Measurements from ENCODE around the gene OSBP2.

The OSBP2 gene

DNA sequence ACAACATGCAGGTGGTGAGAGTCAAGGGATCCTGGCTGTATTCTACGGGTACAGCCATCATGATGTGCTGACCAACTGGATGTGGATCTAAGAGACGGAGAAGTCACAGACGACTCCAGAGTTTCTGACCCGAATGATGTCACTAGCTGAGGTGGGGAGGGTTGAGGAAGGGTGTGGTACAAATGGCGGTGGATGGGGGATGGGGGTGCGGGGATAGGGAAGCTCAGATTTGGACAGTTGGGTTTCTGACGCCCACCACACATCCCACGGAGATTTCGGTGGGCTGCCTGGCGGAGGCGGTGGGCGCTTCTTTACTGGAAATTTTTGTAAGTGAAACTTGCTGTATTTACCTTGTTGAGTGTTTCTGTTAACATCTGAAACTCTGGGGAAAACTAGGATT is 126.7 kb downstream of the OSBP2 start:
- DNase-seq = no peak

DNA sequence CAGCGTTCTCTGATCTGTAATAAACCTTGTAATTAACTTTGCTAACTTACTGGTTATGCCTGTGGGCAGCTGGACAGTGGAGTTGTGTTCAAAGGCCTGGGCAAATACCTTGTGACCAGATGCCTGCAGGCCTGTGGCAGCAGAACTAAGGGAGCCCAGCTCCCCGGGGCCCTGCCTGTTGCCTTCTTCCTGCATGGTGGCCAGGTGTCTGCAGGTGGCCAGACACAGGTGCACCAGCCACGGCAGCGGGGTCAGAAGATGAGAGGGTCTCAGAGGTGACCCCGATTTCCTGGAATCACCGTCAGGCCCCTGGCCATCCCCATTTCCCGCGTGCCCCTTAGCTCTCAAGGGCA is 127.2 kb downstream of the OSBP2 start:
- no peak for DNase-seq

DNA sequence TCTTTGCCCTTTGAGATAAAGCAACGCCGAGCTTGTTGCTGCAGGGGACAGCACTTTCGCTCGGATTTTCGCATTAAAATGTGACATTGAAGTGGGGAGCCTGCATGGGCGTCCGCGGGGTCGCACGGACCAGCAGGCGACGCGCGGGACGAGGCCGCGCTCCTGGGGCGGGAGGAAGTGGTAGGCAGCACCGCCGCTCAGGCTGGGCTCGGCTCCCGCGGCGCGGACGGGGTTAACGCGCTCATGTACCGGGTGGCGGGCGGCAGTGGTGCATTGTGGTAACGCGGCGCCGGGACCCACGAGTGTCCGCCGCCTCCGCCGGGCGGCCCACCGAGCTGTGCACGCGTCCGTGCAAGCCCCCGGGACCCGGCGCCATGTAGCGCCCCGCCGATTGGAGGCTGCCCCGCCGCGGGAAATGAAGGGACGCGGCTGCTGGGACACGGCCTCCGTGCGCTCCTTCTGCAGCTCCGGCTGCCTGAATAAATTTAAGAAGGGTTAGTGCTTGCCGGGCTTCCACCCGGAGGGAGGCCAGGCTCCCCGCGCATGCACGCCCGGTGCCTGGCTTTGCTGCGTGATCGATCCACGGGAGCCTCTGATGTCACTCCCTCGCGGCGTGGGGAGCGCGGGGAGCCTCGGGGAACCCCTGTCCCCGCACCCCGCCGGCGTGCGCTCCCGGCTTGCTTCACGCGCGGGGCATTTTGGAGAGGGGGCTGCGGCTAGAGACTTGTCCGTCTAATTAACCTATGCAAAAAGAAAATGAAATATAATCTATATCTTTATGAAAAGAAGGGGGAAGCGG is 127.7 kb downstream of the OSBP2 start:
- DNase-seq = no peak

GRCh38 chr22:30823015-30823370 is 128.3 kb downstream of the OSBP2 start:
- no peak for DNase-seq

DNA sequence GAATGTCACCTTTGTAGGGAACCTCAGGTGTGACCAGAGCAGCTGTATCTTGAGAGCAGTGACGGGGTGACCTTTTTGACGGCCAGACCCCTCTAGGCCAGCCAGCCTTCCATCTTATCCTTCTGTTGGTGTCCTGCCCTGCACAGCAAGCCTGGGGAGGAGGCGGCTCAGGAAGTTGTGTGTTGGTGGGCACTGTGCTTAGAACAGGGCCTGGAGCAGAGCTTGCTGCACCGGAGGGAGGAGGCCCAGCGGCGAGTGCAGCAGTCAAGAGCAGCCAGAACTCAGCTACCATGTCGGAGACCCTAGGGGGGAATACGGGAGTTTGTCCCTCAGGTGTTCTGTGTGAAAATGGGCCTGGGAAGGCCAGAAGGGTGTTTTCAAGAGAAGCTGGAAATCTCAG is 129.4 kb downstream of the OSBP2 start:
- DNase-seq = no peak

DNA sequence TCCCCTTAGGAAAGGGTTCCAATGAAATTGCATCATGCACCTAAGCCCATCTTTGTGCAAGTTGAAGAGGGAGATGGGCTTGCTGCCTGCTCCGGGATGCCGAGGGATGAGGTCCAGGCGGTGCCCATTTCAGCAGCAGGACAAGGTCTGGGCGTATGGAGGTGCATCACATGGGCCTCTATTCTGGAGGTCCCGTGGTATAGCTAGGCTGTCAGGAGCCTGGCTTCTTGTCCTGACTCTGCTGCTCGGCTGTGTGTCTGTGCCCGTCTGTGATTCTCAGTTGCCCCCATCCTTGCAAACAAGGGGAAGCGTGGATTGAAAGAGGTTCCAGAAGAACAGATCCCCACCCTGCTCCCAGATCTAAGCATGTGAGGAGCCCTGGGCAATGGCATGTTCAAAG is 130.0 kb downstream of the OSBP2 start:
- no peak for DNase-seq

DNA sequence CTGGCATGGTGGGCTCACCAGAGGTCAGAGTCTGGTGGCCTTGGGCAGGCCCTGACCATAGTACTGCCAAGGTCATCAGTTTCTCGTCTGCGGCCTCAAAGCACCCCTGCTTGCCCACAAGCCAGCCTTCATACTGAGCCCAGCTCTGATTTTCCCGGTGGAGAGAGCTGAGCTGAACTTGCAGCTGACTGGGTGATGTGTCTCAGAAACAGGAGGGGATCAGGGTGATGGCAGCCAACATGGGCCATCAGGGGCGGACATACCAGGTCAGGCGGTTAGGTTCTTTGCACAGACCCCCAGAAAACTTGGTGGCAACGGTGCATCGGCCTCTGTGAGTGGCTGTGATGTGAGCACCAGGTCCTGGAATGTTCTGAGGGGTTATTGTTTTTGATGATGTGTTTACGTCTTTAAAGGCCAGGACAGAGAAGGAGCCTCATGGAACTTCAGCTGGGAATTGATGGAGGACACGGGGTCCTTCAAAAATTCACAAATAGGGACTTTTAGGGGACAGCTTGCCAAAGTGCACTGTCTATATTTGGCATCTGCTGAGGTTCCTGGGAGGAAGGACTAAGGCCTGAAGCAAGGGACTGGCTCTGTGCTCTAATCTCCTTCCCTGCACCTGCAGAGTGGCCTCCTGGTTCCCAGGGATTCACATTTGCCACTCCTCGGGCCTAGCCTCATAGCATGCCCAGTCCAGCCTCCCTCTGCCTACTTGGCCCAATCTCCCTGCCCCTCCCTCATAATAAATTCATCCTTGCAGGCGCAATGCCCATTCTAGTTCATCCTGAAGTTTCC is 131.2 kb downstream of the OSBP2 start:
- DNase-seq = no peak

DNA sequence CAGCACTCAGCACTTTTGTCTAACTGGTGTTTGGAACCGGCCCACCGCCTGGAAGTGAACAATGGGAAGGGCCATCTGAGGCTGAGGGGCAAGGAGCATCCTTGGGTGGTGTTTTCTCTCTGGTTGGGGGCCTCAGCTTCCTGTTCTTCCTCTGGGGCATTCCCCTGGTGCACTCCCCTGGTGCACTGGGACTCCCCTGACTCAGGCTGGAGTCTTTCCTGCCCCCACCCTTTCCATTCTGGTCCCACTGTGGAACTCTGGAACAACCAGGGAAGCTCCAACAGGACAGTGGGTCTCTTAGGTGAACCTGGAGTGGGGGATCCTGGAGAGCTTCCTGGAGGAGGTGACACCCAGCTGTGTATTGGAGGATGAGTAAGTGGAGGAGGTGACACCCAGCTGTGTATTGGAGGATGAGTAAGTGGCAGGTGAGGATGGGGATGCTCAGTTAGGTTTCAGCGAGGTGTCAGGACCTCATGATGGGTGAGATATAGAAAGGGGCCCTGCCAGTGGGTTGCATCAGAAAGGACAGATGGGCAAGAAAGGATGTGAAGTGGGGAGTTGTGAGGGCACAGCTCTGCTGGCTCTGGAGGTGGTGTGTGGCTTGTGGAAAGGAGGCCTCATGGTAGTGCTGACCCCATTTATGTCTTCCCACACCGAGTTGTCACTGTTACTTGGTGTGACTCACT is 132.1 kb downstream of the OSBP2 start:
- DNase-seq = no peak

GRCh38 chr22:30827646-30828045 is 133.0 kb downstream of the OSBP2 start:
- no peak for DNase-seq

DNA sequence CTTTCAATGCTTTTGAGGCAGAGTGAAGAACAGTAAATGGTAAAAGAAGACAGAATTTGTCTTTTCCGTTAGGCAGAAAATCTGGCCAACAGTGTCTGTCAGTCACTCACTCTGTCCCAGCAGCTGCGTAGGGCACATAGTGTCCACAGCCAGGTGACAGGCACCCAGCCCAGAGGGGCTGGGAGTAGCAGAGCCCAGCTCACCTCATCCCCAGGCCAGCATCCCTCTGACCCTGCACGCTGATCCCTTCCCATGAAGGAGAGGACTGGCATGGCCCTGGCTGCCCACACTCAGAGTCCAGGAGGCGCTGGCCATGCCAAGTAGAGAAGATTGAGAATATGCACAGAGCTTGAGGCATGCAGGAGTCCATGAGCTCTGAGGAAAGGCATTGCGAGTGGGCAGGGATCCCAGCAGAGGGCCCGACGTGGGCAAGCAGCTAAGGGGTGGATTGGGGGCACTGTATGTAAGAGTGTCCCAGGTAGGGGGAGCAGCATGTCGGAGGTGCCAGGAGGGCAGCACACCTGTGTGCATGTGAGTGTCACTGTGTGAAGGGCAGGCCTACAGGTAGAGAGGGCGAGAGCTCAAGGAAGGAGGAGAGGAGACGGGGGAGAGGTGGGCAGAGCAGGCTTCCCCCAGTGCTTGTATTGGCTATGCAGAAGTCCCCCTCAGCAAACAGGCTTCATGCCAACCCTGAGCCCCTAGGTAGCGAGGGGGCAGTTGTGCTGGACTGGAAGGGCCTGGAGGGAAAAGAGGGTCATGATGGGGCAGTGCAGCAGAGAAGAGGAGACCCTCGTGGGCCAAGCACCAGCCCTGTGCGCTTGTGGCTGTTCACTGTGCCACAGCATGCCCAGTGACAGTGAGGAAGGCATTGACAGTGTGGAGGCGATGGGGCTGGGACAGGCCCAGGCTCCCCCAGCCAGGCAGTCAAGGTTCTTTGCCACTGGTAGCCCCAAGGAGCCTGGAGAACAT is 133.8 kb downstream of the OSBP2 start:
- no peak for DNase-seq

DNA sequence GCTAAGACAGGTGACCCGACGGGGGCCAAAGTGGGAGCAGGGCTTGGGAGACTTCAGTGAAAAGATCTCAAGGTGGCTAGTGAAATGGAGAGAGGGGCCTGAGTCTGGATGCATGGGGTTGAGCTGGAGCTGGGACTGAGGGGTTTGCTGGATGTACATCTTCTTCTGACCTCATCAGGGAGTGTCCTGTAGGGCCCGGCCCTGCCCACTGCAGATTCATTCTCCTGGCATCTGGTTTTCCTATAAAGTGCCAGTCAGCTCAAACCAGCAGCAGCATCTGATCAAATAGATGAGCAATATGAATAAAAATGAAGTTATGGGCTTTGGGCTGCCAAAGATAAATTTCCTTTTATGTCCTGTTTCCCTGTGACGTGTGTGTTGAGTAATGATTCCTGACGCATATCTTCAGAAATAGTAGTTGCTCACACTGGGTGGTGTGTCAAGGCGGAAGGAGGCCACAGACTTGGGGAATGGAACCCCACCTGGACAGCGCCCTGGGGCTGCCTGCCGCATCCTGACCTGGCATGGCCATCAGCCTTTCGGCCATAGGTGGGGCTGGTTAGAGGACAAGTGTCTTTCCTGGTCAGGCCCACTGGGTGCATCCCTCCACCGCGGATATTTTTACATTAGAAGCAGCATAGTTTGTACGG is 135.4 kb downstream of the OSBP2 start:
- DNase-seq = no peak

DNA sequence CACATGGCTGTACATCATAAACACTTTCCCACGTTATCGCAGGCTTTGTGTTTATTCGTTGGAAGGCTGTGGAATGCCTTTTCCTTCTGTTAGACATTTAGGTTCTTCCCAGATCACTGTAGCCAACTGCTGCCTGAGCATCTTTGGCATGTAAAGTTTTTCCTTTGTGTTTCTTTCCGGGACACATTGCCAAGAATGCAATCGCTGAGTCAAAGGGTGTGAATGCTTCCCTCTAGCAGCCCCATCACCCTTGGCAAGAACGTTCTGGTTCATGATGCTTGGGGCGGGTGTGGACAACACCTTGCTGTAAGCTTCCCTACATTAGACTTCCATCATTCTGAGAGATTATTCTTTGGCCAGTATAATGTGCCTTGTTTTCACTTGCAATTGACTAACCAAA is 136.2 kb downstream of the OSBP2 start:
- DNase-seq = no peak

GRCh38 chr22:30832407-30832987 is 137.8 kb downstream of the OSBP2 start:
- no peak for DNase-seq

GRCh38 chr22:30833322-30833721 is 138.6 kb downstream of the OSBP2 start:
- DNase-seq = no peak

GRCh38 chr22:30837531-30837930 is 142.9 kb downstream of the OSBP2 start:
- no peak for DNase-seq

GRCh38 chr22:30838111-30838510 is 143.4 kb downstream of the OSBP2 start:
- no peak for DNase-seq

- DNase-seq = no peak
Observed at GRCh38 chr22:30841273-30841672, 146.6 kb downstream of the OSBP2 start.

GRCh38 chr22:30843245-30843644 is 148.6 kb downstream of the OSBP2 start:
- no peak for DNase-seq

- no peak for DNase-seq
Observed at GRCh38 chr22:30847583-30847982, 152.9 kb downstream of the OSBP2 start.

DNA sequence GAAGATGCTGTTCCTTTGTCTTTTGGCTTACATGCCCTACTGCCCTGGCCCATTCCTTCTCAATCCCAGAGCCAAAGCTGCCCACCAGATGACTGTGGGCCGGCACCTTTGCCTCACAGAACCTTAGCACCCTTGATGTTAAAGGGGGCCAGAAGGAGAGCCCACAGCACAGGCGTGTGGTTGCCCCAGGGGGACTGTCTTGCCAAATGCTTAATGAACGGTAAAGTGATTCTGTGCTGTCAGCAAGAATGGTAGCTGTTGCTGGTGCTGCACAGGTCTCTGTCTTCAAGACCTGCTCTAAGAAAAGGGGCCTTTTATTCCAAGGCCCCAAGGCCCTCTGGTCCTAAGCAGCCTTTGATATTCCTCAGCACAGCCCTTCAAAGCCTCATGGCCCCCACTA is 160.6 kb downstream of the OSBP2 start:
- DNase-seq = no peak

GRCh38 chr22:30855677-30856518 is 161.2 kb downstream of the OSBP2 start:
- DNase-seq = no peak

Data from cortex of kidney (tissue), 1 donor.